GM12874 (cell line): ENCODE measurements around the gene RAB7B.

Experiments
- TF ChIP-seq, protein P1 (sequence below): IDR thresholded peaks from 2 replicates; pipeline ENCODE4 v1.5.1; 2011; ENCODE audit warnings: low read depth, mild to moderate bottlenecking, control low read depth, low read length, moderate library complexity; ENCODE audit not compliant: insufficient read depth

RAB7B gene

DNA sequence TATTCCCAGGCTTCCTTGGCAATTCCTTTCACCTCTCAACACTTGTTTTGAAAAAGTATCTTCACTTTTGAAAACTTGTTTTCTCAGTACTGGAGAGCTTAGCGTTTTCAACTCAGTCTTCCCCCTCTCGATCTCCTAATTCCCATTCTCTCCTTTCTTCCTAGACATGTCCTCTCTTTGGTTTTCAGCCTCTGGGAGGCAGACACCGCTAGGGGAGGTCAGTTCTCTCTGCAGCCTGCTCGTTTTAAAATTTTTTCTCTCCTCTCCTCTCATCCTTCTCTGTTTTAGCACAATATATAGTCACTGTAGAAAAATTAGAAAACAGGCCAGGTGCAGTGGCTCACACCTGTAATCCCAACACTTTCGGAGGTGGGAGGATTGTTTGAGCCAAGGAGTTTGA lies 37.1 kb upstream of the RAB7B start:
- TF ChIP-seq, protein P1, sequence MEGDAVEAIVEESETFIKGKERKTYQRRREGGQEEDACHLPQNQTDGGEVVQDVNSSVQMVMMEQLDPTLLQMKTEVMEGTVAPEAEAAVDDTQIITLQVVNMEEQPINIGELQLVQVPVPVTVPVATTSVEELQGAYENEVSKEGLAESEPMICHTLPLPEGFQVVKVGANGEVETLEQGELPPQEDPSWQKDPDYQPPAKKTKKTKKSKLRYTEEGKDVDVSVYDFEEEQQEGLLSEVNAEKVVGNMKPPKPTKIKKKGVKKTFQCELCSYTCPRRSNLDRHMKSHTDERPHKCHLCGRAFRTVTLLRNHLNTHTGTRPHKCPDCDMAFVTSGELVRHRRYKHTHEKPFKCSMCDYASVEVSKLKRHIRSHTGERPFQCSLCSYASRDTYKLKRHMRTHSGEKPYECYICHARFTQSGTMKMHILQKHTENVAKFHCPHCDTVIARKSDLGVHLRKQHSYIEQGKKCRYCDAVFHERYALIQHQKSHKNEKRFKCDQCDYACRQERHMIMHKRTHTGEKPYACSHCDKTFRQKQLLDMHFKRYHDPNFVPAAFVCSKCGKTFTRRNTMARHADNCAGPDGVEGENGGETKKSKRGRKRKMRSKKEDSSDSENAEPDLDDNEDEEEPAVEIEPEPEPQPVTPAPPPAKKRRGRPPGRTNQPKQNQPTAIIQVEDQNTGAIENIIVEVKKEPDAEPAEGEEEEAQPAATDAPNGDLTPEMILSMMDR, result no peak

DNA sequence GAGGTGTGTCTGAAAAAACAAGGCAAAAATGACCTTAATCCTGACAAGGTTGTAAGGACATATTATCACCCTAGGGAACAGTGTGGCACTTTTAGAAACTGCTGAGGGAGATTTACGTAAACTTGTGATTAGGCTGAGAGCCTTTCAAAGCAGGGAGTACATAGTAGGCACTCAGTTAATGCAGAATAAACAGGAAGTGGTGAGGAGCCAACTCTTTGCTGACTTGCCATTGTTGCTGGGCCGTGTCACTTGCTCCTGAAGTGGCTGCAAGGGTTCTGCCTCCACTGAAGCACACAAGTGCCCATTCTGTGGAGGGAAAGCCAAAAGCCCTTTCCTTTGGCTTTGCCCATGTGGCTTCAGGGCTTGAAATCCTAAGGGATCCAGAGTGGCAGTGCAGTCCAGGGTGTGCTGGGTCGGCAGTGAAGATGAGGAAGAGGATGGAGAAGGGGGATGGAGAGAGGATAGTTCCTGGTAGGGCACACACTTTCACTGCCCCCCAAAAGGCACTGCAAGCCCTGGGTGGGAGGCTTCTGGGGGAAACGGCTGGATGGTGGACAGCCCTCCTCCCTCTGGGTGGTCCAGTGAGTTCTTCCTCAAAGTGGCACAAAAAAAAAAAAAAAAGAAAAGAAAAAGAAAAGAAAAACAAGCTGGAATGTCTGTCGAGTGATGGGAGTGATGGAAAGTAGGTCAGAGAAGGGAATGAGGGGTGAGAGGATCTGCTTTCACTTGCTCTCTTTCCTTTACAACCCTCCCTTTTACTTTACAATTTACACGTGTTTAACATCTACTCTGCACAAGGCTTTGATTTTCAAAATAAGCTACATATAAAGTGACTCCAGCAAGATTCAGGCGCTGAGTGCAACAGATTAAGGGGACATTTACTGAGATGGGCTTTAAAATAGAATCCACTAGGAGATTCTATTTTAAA lies 36.1 kb upstream of the RAB7B start:
- TF ChIP-seq, protein P1, result no peak

DNA sequence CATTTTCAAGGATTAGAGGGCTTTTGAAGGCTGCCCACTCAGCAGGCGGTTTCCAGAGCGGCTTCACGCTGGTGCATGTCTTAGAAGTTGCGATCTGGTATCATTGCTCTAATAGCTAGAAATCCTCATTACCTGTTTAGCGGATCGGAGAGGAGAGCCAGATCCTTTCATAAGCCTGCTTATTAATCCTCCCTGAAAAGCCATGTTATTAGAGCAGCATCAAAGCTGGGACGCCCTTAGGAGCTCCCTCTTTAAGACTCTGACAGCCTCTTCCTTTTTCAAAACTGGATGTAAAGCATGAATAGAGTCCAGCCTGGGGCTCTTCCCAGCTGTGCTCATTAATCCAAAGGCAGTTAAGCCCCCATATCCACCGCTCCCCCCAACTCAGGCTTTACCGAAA lies 34.4 kb upstream of the RAB7B start:
- TF ChIP-seq, protein P1, result no peak

DNA sequence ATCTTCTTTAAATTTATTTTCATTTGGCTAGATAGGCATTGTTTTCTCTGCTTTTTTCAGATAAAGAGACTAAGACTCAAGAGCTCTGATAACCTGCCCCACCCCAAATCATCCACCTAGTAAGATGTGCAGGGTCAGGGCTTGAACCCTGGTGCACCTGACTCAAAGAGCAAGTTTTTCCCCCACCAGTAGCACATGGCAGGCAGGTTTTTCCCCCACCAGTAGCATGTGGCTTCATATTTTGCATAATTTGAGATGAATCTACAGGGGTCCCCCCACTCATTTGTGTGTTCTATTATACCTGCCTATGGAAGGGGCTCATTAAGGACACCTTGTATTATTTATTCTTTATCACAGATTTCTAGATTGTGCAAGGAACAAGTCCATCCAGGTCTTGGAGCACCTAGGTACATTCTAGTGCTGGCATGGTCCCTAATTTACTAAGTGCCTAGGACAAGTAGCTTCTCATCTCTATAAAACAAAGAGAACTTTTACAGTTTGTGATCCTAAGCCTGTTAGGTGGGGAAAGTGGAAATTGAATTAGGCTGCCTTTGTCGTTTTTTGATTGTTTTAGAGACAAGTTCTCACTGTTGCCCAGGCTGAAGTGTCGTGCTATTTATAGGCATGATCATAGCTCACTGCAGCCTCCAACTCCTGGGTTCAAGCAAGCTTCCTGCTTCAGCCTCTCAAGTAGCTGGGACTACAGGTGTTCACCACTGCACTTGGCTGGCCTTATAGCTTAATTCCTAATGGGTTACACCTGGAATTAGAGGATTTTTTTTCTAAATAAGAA lies 33.7 kb upstream of the RAB7B start:
- TF ChIP-seq, protein P1, result no peak

DNA sequence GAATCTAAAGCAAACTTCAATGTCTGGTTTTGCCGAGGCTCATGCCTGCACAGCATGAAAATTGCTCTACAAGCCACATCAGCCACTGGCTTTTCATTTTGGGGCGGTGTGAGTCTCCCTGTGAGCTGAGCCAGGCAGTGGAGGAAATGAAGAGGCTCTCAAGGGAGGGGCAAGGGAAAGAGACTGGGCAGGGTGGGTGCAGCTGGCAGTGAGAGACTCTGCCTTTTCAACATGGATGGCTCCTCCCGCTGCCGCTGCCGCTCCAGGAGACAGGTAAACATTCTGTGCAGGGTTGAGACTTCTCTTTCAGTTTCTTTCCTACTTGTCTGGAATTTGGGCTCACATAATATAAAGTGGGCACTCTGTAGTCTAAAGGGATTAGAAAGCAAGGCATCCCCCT lies 31.8 kb upstream of the RAB7B start:
- TF ChIP-seq, protein P1, result no peak

DNA sequence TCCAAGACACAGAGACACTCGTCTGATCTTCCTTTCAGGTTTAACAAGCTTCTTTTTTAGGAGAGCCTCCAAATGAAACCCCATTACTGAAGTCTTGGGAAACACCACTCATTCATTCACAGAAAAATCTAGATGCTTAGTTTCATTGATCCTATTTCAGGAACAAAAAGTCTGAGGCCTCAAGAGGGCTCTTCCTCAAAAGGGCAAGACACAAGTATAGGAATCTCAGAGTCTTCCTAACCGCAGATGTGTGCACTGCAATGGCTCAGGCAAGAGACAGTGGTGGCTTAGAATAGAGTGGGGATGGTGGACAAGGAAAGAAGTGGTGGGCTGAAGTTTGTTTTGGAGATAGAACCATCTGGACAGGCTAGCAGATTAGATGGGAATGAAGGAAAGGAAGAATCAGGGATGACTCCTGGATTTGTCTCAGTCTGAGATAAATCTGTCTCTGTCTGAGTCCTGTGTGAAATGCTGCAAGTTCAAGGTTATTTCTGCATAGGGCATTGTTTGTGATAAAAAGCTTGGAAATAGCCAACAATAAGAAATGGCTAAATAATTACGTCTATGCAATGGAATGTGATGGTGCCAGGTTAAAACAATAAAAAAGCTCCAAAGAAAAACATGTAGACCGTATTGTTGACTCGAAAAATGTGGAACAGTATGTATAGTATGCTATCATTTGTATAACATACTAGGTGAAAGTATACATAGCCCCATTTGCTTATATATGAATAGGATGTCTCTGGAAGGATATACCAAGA lies 29.4 kb upstream of the RAB7B start:
- TF ChIP-seq, protein P1, result no peak

DNA sequence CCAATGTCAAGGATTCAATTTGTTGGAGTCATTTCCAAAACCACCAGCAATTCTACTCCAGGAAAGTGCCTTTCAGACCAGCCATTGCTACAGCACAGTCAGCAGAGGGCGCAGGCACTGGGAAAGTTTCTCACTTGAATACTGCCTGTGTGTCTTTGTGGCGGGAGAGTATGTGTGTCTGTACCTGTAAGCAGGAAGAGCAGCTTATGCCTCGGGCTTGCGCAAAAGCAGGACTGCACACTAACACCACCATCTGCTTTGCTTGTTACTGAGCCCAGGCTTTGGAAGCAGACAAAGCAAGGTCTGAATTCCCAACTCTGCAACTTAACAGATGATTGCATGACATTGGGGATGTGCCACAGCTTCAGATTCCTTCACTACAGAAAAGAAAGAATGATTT lies 27.5 kb upstream of the RAB7B start:
- TF ChIP-seq, protein P1, result peak; percentile 91
